ENCODE results near the gene LGALSL.

Gene LGALSL

GRCh38 chr2:64502860-64503259 lies 48.9 kb downstream of the LGALSL start:
- DNase-seq: no peak

GRCh38 chr2:64504774-64505720 lies 51.1 kb downstream of the LGALSL start:
- DNase-seq: no peak

DNA sequence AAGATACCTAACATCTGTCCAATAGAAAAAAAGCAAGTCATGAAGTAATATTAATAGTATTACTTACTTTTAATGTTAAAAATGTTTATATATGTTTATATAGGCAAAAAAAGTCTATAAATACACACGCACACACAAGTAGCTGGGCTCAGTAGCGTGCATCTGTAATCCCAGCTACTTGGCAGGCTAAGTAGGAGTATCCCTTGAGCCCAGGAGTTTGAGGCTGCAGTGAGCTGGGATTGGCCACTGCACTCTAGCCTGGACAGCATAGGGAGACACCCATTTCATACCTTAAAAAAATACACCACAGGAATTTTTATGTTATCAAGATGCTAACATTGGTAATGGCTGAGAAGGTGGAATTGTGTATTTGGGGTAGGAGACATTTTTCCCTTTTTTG lies 52.7 kb downstream of the LGALSL start:
- no peak for DNase-seq
